IMR-90 (cell line): ENCODE results near the gene KCNMB2. TPM values are rescaled to one million over a fixed set of nuclear protein-coding genes. Genes with fewer than 3 reads are reported as not detected.

Experiments
- ATAC-seq: fragments of 200-7000 bp; cut with Tn5 transposase; 2 replicates; pipeline ENCODE4 v1.9.1; 2020; ENCODE audit warnings: low read depth, mild to moderate bottlenecking, moderate library complexity
- BruUV-seq: library from RNA; stranded (reverse); fragments of 400-500 nt; replicated peaks from 2 replicates; lab custom pipeline; 2021; lab: Mats Ljungman, UMichigan
- CTCF ChIA-PET: fragments of 300-600 bp; formaldehyde crosslinking; extraction: SDS; loops from one replicate; lab custom pipeline; 2021; ENCODE audit warnings: antibody characterized with exemption; lab: Yijun Ruan, JAX
- POLR2A ChIA-PET: fragments of 300-600 bp; sonication (Branson Sonifier 250); formaldehyde crosslinking; loops from one replicate; lab custom pipeline; 2022; ENCODE audit warnings: antibody characterized with exemption; ENCODE audit not compliant: unreplicated experiment; lab: Charles Lee
- DNase-seq: peaks from one replicate; pipeline ENCODE4 v3.0.0; 2013
- H2AFZ ChIP-seq: replicated peaks from 2 replicates; pipeline ENCODE3; 2013; ENCODE audit warnings: low read length, mild to moderate bottlenecking; ENCODE audit not compliant: poor library complexity
- H2AK5ac ChIP-seq: 2 replicates; pipeline ENCODE4 v1.6.1; 2013; ENCODE audit warnings: low read depth, low read length, inconsistent platforms
- H2AK9ac ChIP-seq: replicated peaks from 2 replicates; pipeline ENCODE3; 2013; ENCODE audit warnings: mild to moderate bottlenecking, low read depth, low read length, moderate library complexity; ENCODE audit not compliant: poor library complexity
- H2BK120ac ChIP-seq: 2 replicates; pipeline ENCODE4 v1.6.1; 2013; ENCODE audit warnings: low read depth, low read length, inconsistent platforms
- H2BK15ac ChIP-seq: 3 replicates; pipeline ENCODE4 v1.6.1; 2013; ENCODE audit warnings: low read depth, low read length, inconsistent platforms
- H2BK20ac ChIP-seq: 2 replicates; pipeline ENCODE4 v1.6.1; 2013; ENCODE audit warnings: low read depth, mild to moderate bottlenecking, inconsistent platforms, low read length, moderate library complexity
- H2BK5ac ChIP-seq: 2 replicates; pipeline ENCODE4 v1.6.1; 2013; ENCODE audit warnings: mild to moderate bottlenecking, low read depth, low read length, inconsistent platforms; ENCODE audit not compliant: poor library complexity, severe bottlenecking
- H3K14ac ChIP-seq: replicated peaks from 2 replicates; pipeline ENCODE4 v1.6.1; 2013; ENCODE audit warnings: low read depth, low read length, inconsistent platforms
- H3K18ac ChIP-seq: 2 replicates; pipeline ENCODE4 v1.6.1; 2013; ENCODE audit warnings: low read depth, low read length, control low read depth
- H3K23ac ChIP-seq: 2 replicates; pipeline ENCODE4 v1.6.1; 2013; ENCODE audit warnings: low read depth, low read length, inconsistent platforms
- H3K27ac ChIP-seq: 2 replicates; pipeline ENCODE4 v1.5.1; 2013; ENCODE audit warnings: mild to moderate bottlenecking, control low read depth, low read length; ENCODE audit not compliant: insufficient read depth
- H3K27me3 ChIP-seq: 2 replicates; pipeline ENCODE4 v1.6.1; 2013; ENCODE audit warnings: low read length; ENCODE audit not compliant: control insufficient read depth, insufficient read depth
- H3K36me3 ChIP-seq: 2 replicates; pipeline ENCODE4 v1.6.1; 2013; ENCODE audit warnings: low read length, mixed read lengths; ENCODE audit not compliant: control insufficient read depth, insufficient read depth
- H3K4ac ChIP-seq: 2 replicates; pipeline ENCODE4 v1.6.1; 2013; ENCODE audit warnings: low read depth, low read length, inconsistent platforms
- H3K4me1 ChIP-seq: 2 replicates; pipeline ENCODE4 v1.6.1; 2013; ENCODE audit warnings: low read length, mixed read lengths; ENCODE audit not compliant: control insufficient read depth, insufficient read depth
- H3K4me2 ChIP-seq: 2 replicates; pipeline ENCODE4 v1.6.1; 2013; ENCODE audit warnings: low read depth, mild to moderate bottlenecking, control low read depth, low read length, moderate library complexity
- H3K4me3 ChIP-seq: 2 replicates; pipeline ENCODE4 v1.5.1; 2013; ENCODE audit warnings: low read depth, mild to moderate bottlenecking, control low read depth, low read length, moderate library complexity; ENCODE audit not compliant: insufficient read depth
- H3K56ac ChIP-seq: 2 replicates; pipeline ENCODE4 v1.6.1; 2013; ENCODE audit warnings: low read length, inconsistent platforms; ENCODE audit not compliant: insufficient read depth; ENCODE audit errors: extremely low read depth
- H3K79me1 ChIP-seq, 2 experiments: 2 replicates each; pipeline ENCODE4 v1.6.1; 2013; ENCODE audit warnings: low read length in 2 of 2, inconsistent platforms in 1 of 2, low read depth in 1 of 2
- H3K9ac ChIP-seq: 2 replicates; pipeline ENCODE4 v1.6.1; 2013; ENCODE audit warnings: low read depth, low read length, control low read depth
- H3K9me1 ChIP-seq: 2 replicates; pipeline ENCODE4 v1.6.1; 2013; ENCODE audit warnings: low read length, inconsistent platforms; ENCODE audit not compliant: insufficient read depth
- H3K9me3 ChIP-seq: 2 replicates; pipeline ENCODE4 v1.6.1; 2013; ENCODE audit warnings: low read length; ENCODE audit not compliant: control insufficient read depth, insufficient read depth
- H4K20me1 ChIP-seq: 2 replicates; pipeline ENCODE4 v1.6.1; 2013; ENCODE audit warnings: low read length, inconsistent platforms; ENCODE audit not compliant: insufficient read depth
- H4K5ac ChIP-seq: 2 replicates; pipeline ENCODE4 v1.6.1; 2013; ENCODE audit warnings: mild to moderate bottlenecking, low read depth, low read length, control low read depth
- H4K8ac ChIP-seq, 2 experiments: 2 replicates each; pipeline ENCODE4 v1.6.1; 2013; ENCODE audit warnings: low read depth in 2 of 2, low read length in 2 of 2, control low read depth in 1 of 2, inconsistent platforms in 1 of 2
- H4K91ac ChIP-seq: 2 replicates; pipeline ENCODE4 v1.6.1; 2013; ENCODE audit warnings: low read depth, low read length, inconsistent platforms; ENCODE audit not compliant: insufficient read depth
- CEBPB ChIP-seq: IDR thresholded peaks from 2 replicates; pipeline ENCODE4 v1.6.1; 2012; ENCODE audit warnings: low read depth, low read length, improper control_type of control experiment
- SMC3 ChIP-seq: fragments of 150-350 bp; IDR thresholded peaks from 2 replicates; pipeline ENCODE4 v1.6.1; 2016; ENCODE audit warnings: low read depth, mild to moderate bottlenecking, antibody characterized with exemption, low read length, moderate library complexity
- WGBS, 2 experiments: methylation state at CpG; one replicate each; pipeline versions ENCODE4 v1.1.5 to v1.1.7; 2013; ENCODE audit warnings: missing lambda C conversion rate in 2 of 2; ENCODE audit not compliant: insufficient read length in 1 of 2; ENCODE audit errors: extremely low coverage in 2 of 2; 5-methylcytosine and 5-hydroxymethylcytosine counted together
- dilution Hi-C: fragments of 300-500 bp; cut with HindIII; formaldehyde crosslinking; loops from one replicate; pipeline ENCODE4 v1.14.3; 2018; ENCODE audit warnings: low sequenced_read_pairs; ENCODE audit not compliant: unreplicated experiment
- in situ Hi-C: fragments of 300-500 bp; cut with MboI; formaldehyde crosslinking; loops from 3 replicates; pipeline ENCODE4 v1.14.3; 2019; ENCODE audit warnings: low sequenced_read_pairs, inconsistent platforms, mixed read lengths
- intact Hi-C: fragments of 100-400 bp; cut with micrococcal nuclease; formaldehyde crosslinking; loops from 2 replicates; pipeline ENCODE4 v1.10.0; 2022
- polyA plus RNA-seq, 3 experiments: library from polyadenylated mRNA; depleted of rRNA; stranded (reverse); fragments of >200 nt; gene quantifications; 2 replicates each; pipeline ENCODE4 v1.2.3, GENCODE V29; 2012; ENCODE audit warnings: low replicate concordance in 1 of 3
- total RNA-seq: library from RNA; depleted of rRNA; stranded (reverse); fragments of >200 nt; gene quantifications from 2 replicates; pipeline ENCODE4 v1.2.3, GENCODE V29; 2012

Gene KCNMB2
- total and polyA plus RNA-seq, 2 of the 4 experiments (the other 2 are of a cell fraction) = not detected

- Histone ChIP-seq H3K79me1 (no peaks in the 10 kb centered on the region), H2AFZ (no peak overlapping the region), H3K4me1 (no peaks in the 10 kb centered on the region), H4K91ac (no peak overlapping the region), H3K9ac (no peak overlapping the region), H2BK120ac (no peak overlapping the region), H2AK9ac (no peak overlapping the region), H3K36me3 (no peaks in the 10 kb centered on the region), H4K8ac (no peak overlapping the region), H4K5ac (no peak overlapping the region), H3K4me2 (no peak overlapping the region), H3K27me3 (no peaks in the 10 kb centered on the region), H2BK5ac (no peak overlapping the region), H3K56ac (no peak overlapping the region), H3K9me3 (no peaks in the 10 kb centered on the region), H2BK20ac (no peak overlapping the region), H3K4ac (no peak overlapping the region), H4K20me1 (no peaks in the 10 kb centered on the region), H3K23ac (no peak overlapping the region), H3K4me3 (no peak overlapping the region), H3K9me1 (no peaks in the 10 kb centered on the region), H3K18ac (no peak overlapping the region), H2BK15ac (no peak overlapping the region), H2AK5ac (no peak overlapping the region), H3K14ac (no peak overlapping the region), H3K27ac (no peak overlapping the region)
- intact Hi-C loops = no loop called here
- ChIA-PET CTCF (no interaction called here), POLR2A (no interaction called here)
- TF ChIP-seq SMC3 (no peak), CEBPB (peak; percentile 68; the same call in 1 of the 2 replicates)
- BruUV-seq = no TSS peak
- in situ Hi-C loops = no loop called here
- WGBS, 2 experiments = 17% methylated on average over 1 of the region's 7 CpGs; no CpG with 5 or more reads in 1 of the 2 experiments
- ATAC-seq = no peak
- dilution Hi-C loops = no loop called here
- peak; percentile 13 for DNase-seq
Measured at GRCh38 chr3:178551916-178552321, 15.7 kb downstream of the KCNMB2 start.
